ENCODE results near the gene FCF1. TPM values are rescaled to one million over a fixed set of nuclear protein-coding genes. Genes with fewer than 3 reads are reported as not detected.
A peak's percentile ranks its signal among the peaks of the same experiment; 100 is the strongest.

FCF1 gene
- total and polyA plus RNA-seq, 2 experiments from 2014 or later: 24.3 to 39.2 TPM

GRCh38 chr14:74785056-74785613, 72.2 kb downstream of the FCF1 start:
- 32 to 41% methylated on average over 1 of the region's 1 CpG for WGBS, 2 experiments (ENCODE audit: low coverage in 1 of 2, low lambda C conversion rate in 2 of 2, missing lambda C conversion rate in 2 of 2)
- no peaks in the 10 kb centered on the region; the same call in 1 of the 2 replicates for H4K20me1 ChIP-seq (ENCODE audit: insufficient read depth)
- peaks cover 80% of the 10 kb centered on the region for H3K79me2 ChIP-seq (ENCODE audit: insufficient read depth)
- 0 out of 2 replicates have a peak, but pooled peaks cover 6% of the 10 kb centered on the region for H3F3A ChIP-seq (ENCODE audit: insufficient read depth)
- H3K36me3 ChIP-seq (ENCODE audit: low read depth): peaks cover 44% of the 10 kb centered on the region
- H3K9me2 ChIP-seq (ENCODE audit: insufficient read depth): no peaks in the 10 kb centered on the region
- no peak overlapping the region for H3K4me3 ChIP-seq
- no peak overlapping the region for H3K9ac ChIP-seq
- TF ChIP-seq EZH2 (IDR thresholded peaks at IDR 0.05; ENCODE audit: insufficient read depth, poor library complexity, severe bottlenecking): no peak
- TF ChIP-seq EZH2phosphoT487 (IDR thresholded peaks at IDR 0.05; ENCODE audit: insufficient read depth, low read depth): no peak
- no peaks in the 10 kb centered on the region for H3K4me1 ChIP-seq (ENCODE audit: insufficient read depth)
- no peak for DNase-seq
- no peak overlapping the region for H3K27ac ChIP-seq
- H2AFZ ChIP-seq: no peak overlapping the region
- no peak overlapping the region for H3K4me2 ChIP-seq (ENCODE audit: unreplicated experiment)
- H3K27me3 ChIP-seq (replicated peaks; ENCODE audit: insufficient read depth): no peaks in the 10 kb centered on the region
- no peaks in the 10 kb centered on the region for H3K9me3 ChIP-seq (ENCODE audit: low read depth)
- in situ Hi-C loops (cut with MboI): no loop called here

DNA sequence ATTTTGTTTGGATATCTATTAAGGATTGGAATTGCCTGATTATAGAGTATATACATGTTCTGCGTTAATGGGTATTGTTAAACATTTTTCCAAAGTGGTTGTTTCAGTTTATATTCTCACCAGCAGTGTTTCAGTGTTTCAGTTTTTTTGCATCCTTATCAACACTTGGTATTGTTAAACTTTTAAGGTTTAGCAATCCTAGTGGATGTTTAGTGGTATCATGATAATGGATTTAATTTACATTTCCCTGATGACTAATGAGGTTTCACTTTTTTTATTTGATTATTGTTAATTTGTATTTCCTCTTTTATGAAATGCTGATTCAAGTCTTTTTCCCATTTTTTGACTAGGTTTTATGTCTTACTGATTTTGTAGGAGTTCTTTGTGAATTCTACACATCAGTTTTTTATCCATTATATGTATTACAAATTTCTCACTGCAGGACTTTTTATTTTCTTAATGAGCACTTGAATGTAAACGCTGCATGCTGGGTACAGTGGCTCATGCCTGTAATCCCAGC, 73.9 kb downstream of the FCF1 start:
- Histone ChIP-seq H3K4me2 (ENCODE audit: unreplicated experiment) (no peak overlapping the region), H3K4me1 (ENCODE audit: insufficient read depth) (no peaks in the 10 kb centered on the region), H3K27me3 (replicated peaks; ENCODE audit: insufficient read depth) (no peaks in the 10 kb centered on the region), H3K4me3 (no peak overlapping the region), H3K36me3 (ENCODE audit: low read depth) (peaks cover 36% of the 10 kb centered on the region), H3K27ac (no peak overlapping the region), H2AFZ (no peak overlapping the region), H3K9ac (no peak overlapping the region), H3K9me2 (ENCODE audit: insufficient read depth) (no peaks in the 10 kb centered on the region), H3K9me3 (ENCODE audit: low read depth) (no peaks in the 10 kb centered on the region), H3F3A (ENCODE audit: insufficient read depth) (0 out of 2 replicates have a peak, but pooled peaks cover 6% of the 10 kb centered on the region), H3K79me2 (ENCODE audit: insufficient read depth) (peaks cover 97% of the 10 kb centered on the region), H4K20me1 (ENCODE audit: insufficient read depth) (no peaks in the 10 kb centered on the region; the same call in 1 of the 2 replicates)
- no peak for TF ChIP-seq EZH2 (IDR thresholded peaks at IDR 0.05; ENCODE audit: insufficient read depth, poor library complexity, severe bottlenecking)
- no peak for TF ChIP-seq EZH2phosphoT487 (IDR thresholded peaks at IDR 0.05; ENCODE audit: insufficient read depth, low read depth)
- in situ Hi-C loops (cut with MboI): no loop called here
- WGBS, 2 experiments (ENCODE audit: low coverage in 1 of 2, low lambda C conversion rate in 2 of 2, missing lambda C conversion rate in 2 of 2): 100% methylated on average over 2 of the region's 2 CpGs
- peak; percentile 19 for DNase-seq

Small RNA genes within 50 kb of the gene (small RNA-seq; reads per million reads assigned to genes)
- gene RF00409 (ENCODE audit: low read depth, low replicate concordance): not detected

Other genes with a start within 250 kb of the FCF1 start
- gene NPC2, start 219.8 kb upstream of the FCF1 start, total RNA-seq (2014; rRNA removed; shearing (Covaris generic)): 105 and 156 TPM in 2 replicates
- gene NPC2, start 219.8 kb upstream of the FCF1 start, polyA plus RNA-seq (2016; fragmentation: Nextera tagmentation; extraction: Ambion mirVana): 95.2 and 103 TPM in 2 replicates
- 12.3 and 22.9 TPM in 2 replicates for gene ISCA2, start 219.4 kb upstream of the FCF1 start, total RNA-seq (2014; rRNA removed; shearing (Covaris generic))
- gene ISCA2, start 219.4 kb upstream of the FCF1 start, polyA plus RNA-seq (2016; fragmentation: Nextera tagmentation; extraction: Ambion mirVana): 58.7 and 60.0 TPM in 2 replicates
- 441 and 456 TPM in 2 replicates for gene LTBP2, start 100.9 kb upstream of the FCF1 start, total RNA-seq (2014; rRNA removed; shearing (Covaris generic))
- gene LTBP2, start 100.9 kb upstream of the FCF1 start, polyA plus RNA-seq (2016; fragmentation: Nextera tagmentation; extraction: Ambion mirVana): 73.5 and 73.7 TPM in 2 replicates
- gene AREL1, start 64 bp upstream of the FCF1 start, total RNA-seq (2014; rRNA removed; shearing (Covaris generic)): 21.0 and 25.6 TPM in 2 replicates
- 12.9 and 14.2 TPM in 2 replicates for gene AREL1, start 64 bp upstream of the FCF1 start, polyA plus RNA-seq (2016; fragmentation: Nextera tagmentation; extraction: Ambion mirVana)
- 19.3 and 40.0 TPM in 2 replicates for gene YLPM1, start 50.2 kb downstream of the FCF1 start, total RNA-seq (2014; rRNA removed; shearing (Covaris generic))
- 15.9 and 16.8 TPM in 2 replicates for gene YLPM1, start 50.2 kb downstream of the FCF1 start, polyA plus RNA-seq (2016; fragmentation: Nextera tagmentation; extraction: Ambion mirVana)
- not detected in 2 replicates for gene PROX2, start 163.0 kb downstream of the FCF1 start, total RNA-seq (2014; rRNA removed; shearing (Covaris generic))
- gene PROX2, start 163.0 kb downstream of the FCF1 start, polyA plus RNA-seq (2016; fragmentation: Nextera tagmentation; extraction: Ambion mirVana): 0.05 TPM in 1 of 2 replicates, not detected in the other
- gene DLST, start 168.8 kb downstream of the FCF1 start, total RNA-seq (2014; rRNA removed; shearing (Covaris generic)): 60.8 and 88.1 TPM in 2 replicates
- 11.8 and 12.4 TPM in 2 replicates for gene DLST, start 168.8 kb downstream of the FCF1 start, polyA plus RNA-seq (2016; fragmentation: Nextera tagmentation; extraction: Ambion mirVana)
- 0.38 and 1.4 TPM in 2 replicates for gene RPS6KL1, start 210.1 kb downstream of the FCF1 start, total RNA-seq (2014; rRNA removed; shearing (Covaris generic))
- 0.23 TPM in 1 of 2 replicates, not detected in the other for gene RPS6KL1, start 210.1 kb downstream of the FCF1 start, polyA plus RNA-seq (2016; fragmentation: Nextera tagmentation; extraction: Ambion mirVana)
- 1.5 and 1.8 TPM in 2 replicates for gene PGF, start 242.5 kb downstream of the FCF1 start, total RNA-seq (2014; rRNA removed; shearing (Covaris generic))
- gene PGF, start 242.5 kb downstream of the FCF1 start, polyA plus RNA-seq (2016; fragmentation: Nextera tagmentation; extraction: Ambion mirVana): 1.1 and 2.1 TPM in 2 replicates